ENCODE measurements around the gene PSAP. TPM values are rescaled to one million over a fixed set of nuclear protein-coding genes. Genes with fewer than 3 reads are reported as not detected.
A peak's percentile ranks its signal among the peaks of the same experiment; 100 is the strongest.

PSAP gene
- total RNA-seq, 4 donors from 2014 or later = 757 to 1,009 (median 906) TPM

DNA sequence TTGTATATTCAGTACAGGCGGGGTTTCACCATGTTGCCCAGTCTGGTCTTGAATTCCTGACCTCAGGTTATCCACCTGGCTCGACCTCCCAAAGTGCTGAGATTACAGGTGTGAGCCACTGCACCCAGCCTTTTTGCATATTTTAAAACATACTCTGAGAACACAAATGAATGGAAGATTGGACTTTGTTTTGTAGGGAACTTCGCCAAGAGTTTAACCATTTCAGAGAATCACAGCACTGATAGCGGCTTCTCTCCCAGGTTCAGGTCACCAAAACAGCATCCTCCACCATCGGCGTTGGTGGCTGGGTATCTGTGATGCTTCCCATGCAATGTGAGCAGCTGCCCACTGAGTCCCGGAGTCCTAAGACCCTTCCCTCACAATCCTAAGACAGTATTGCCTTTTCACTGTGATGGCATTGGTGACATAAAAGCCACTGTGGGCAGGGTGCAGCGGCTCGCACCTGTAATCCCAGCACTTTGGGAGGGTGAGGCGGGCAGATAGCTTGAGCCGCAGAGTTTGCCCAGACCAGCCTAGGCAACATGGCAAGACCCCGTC is 42.3 kb upstream of the PSAP start:
- DNase-seq (ENCODE audit: low spot score in 2 of 2) = no peak
- no peaks in the 10 kb centered on the region for H3K36me3 ChIP-seq
- 80 to 90% methylated on average over 11 to 12 of the region's 12 CpGs for WGBS, 2 donors
- no peak for TF ChIP-seq POLR2A (IDR thresholded peaks at IDR 0.05)
- TF ChIP-seq, protein P1, sequence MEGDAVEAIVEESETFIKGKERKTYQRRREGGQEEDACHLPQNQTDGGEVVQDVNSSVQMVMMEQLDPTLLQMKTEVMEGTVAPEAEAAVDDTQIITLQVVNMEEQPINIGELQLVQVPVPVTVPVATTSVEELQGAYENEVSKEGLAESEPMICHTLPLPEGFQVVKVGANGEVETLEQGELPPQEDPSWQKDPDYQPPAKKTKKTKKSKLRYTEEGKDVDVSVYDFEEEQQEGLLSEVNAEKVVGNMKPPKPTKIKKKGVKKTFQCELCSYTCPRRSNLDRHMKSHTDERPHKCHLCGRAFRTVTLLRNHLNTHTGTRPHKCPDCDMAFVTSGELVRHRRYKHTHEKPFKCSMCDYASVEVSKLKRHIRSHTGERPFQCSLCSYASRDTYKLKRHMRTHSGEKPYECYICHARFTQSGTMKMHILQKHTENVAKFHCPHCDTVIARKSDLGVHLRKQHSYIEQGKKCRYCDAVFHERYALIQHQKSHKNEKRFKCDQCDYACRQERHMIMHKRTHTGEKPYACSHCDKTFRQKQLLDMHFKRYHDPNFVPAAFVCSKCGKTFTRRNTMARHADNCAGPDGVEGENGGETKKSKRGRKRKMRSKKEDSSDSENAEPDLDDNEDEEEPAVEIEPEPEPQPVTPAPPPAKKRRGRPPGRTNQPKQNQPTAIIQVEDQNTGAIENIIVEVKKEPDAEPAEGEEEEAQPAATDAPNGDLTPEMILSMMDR (IDR thresholded peaks at IDR 0.05) = no peak
- no peak for TF ChIP-seq EP300 (IDR thresholded peaks at IDR 0.05)
- no peaks in the 10 kb centered on the region for H3K27me3 ChIP-seq
- peaks cover 0 to 4% (median 0%) of the 10 kb centered on the region in 4 donors for H3K9me3 ChIP-seq
- H3K4me1 ChIP-seq = peaks cover 0 to 32% (median 12%) of the 10 kb centered on the region in 4 donors
- H3K4me3 ChIP-seq = no peak overlapping the region
- H3K27ac ChIP-seq = no peak overlapping the region

DNA sequence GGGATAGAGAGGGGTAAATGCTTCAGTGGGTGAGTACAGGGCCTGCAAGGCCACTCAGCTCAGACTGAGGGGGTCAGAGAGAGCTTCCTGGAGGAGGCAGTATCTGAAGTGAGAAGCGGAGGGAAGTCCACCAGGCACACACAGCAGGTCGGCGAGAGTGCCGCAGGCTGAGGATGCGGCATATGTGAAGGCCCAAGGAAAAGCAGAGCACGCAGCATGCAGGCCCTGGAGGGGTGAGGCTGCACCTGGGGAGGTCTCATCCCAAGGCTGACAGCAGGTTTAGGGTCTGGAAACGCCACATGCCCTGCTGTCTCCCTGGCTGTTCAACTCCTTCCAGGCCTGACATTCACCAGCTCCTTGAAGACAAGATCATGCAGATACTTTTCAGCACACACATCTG is 40.4 kb upstream of the PSAP start:
- Histone ChIP-seq H3K27ac (peak overlapping the region in 2 of 4 donors; percentile 93), H3K36me3 (no peaks in the 10 kb centered on the region), H3K4me1 (peaks cover 0 to 39% (median 16%) of the 10 kb centered on the region in 4 donors), H3K4me3 (no peak overlapping the region), H3K9me3 (no peaks in the 10 kb centered on the region), H3K27me3 (no peaks in the 10 kb centered on the region)
- DNase-seq (ENCODE audit: low spot score in 2 of 2) = no peak
- 76 to 96% methylated on average over 7 of the region's 7 CpGs for WGBS, 2 donors
- TF ChIP-seq EP300 (IDR thresholded peaks at IDR 0.05) = no peak
- no peak for TF ChIP-seq POLR2A (IDR thresholded peaks at IDR 0.05)
- TF ChIP-seq, protein P1 (IDR thresholded peaks at IDR 0.05) = no peak

DNA sequence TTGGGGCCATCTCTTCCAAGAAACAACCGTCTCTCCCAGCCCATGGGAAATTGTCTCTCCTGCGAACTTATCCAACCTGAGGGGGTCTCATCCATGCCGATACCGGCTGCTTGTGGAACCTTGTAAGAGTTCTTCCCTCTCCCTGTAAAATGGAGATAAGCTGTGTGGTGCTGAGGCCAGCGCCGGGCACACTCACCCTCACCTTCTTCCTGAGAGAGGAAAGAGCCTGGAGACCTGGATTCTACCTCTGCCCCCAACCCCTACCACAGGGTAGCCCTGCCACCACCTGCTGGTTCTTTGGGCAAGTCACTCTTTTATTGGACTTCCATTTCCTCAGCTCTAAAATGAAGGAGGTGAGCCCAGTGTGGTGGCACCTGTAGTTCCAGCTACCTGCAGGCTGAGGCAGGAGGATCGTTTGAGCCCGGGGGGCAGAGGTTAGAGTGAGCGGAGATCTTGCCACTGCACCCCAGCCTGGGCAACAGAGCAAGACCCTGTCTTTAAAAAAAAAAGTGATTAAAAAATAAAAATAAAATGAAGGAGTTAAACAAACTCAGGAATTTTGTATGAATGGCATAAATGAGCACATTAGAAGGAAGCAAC is 38.4 kb upstream of the PSAP start:
- 38 to 45% methylated on average over 9 of the region's 9 CpGs for WGBS, 2 donors

DNA sequence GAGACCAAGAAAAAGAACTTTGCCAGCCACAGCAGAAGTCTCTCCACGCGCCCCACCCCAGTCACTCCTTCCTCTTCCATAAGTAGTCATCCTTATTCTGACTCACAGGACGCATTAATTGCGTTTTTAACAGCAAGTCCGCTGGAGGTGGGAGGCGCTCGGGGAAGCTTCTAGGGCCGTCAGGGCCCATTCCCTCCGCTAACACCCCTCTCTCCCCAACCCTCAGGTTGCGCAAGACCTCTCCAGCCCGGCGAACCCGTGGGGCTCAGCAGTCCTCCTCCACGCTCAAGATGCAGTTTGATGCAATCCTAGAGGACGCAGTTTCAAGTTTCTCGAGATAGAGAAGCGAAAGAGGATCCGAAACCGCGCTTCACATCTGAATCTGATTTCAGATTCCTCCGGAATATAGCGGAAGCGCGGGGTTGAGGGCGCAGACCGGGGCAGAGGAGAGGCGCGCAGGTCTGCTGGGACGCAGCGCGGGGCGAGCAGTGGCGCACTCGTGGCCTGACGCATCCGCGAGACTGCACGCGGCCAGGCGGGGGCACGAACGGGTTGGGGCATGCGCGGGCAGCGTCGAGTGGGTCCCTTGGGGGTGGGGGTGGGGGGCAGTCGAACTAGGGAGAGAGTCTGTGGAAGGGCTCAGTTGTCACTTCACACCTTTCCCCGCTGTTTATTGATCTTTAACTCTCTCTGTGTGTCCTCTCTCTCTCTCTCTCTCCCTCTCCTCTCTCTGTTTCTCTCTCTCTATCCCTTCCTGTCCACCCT is 37.8 kb upstream of the PSAP start:
- 0% methylated on average over 30 to 43 of the region's 48 CpGs for WGBS, 2 donors
- H3K27me3 ChIP-seq = no peaks in the 10 kb centered on the region
- DNase-seq (ENCODE audit: low spot score in 2 of 2) = peak; percentile 66 to 87
- H3K4me3 ChIP-seq = peak overlapping the region; percentile 40 to 66 (median 54)
- H3K9me3 ChIP-seq = no peaks in the 10 kb centered on the region
- H3K4me1 ChIP-seq = peaks cover 0 to 35% (median 16%) of the 10 kb centered on the region in 4 donors
- peak overlapping the region; percentile 68 to 93 (median 82) for H3K27ac ChIP-seq
- H3K36me3 ChIP-seq = no peaks in the 10 kb centered on the region
- peak; percentile 93 to 96 for TF ChIP-seq EP300 (IDR thresholded peaks at IDR 0.05)
- TF ChIP-seq, protein P1 (IDR thresholded peaks at IDR 0.05) = peak in 2 of 5 experiments; percentile 31 to 37
- TF ChIP-seq POLR2A (IDR thresholded peaks at IDR 0.05) = peak; percentile 40 to 70

More for the DNA sequence above, 38.4 kb upstream of the PSAP start:
- Histone ChIP-seq H3K4me3 (peak overlapping the region; percentile 40 to 66 (median 54)), H3K4me1 (peaks cover 0 to 35% (median 16%) of the 10 kb centered on the region in 4 donors), H3K27ac (peak overlapping the region; percentile 68 to 93 (median 82)), H3K36me3 (no peaks in the 10 kb centered on the region), H3K9me3 (no peaks in the 10 kb centered on the region), H3K27me3 (no peaks in the 10 kb centered on the region)
- DNase-seq (ENCODE audit: low spot score in 2 of 2) = no peak
- TF ChIP-seq POLR2A (IDR thresholded peaks at IDR 0.05) (no peak), EP300 (IDR thresholded peaks at IDR 0.05) (no peak)
- TF ChIP-seq, protein P1 (IDR thresholded peaks at IDR 0.05) = no peak

DNA sequence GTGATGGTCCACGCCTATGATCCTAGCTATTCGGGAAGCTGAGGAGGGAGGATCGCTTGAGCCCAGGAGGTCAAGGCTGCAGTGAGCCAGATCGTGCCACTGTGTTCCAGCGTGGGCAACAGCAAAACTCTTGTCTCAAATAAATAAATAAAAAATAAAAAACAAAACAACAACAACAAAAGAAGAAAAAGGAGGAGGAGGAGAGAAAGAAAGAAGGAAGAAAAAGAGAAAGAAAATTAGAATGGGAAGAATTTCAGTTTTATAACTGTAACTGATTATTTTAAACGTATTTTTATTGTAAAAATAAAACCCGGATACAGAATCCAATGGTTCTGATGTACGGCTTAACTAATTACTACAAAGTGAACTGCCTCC is 37.2 kb upstream of the PSAP start:
- no peaks in the 10 kb centered on the region for H3K36me3 ChIP-seq
- H3K4me3 ChIP-seq = peak overlapping the region; percentile 40 to 66 (median 54)
- 36 to 38% methylated on average over 8 of the region's 8 CpGs for WGBS, 2 donors
- DNase-seq (ENCODE audit: low spot score in 2 of 2) = no peak
- H3K4me1 ChIP-seq = peaks cover 0 to 35% (median 16%) of the 10 kb centered on the region in 4 donors
- H3K27ac ChIP-seq = peak overlapping the region; percentile 68 to 93 (median 82)
- TF ChIP-seq, protein P1 (IDR thresholded peaks at IDR 0.05) = no peak
- TF ChIP-seq EP300 (IDR thresholded peaks at IDR 0.05) (no peak), POLR2A (IDR thresholded peaks at IDR 0.05) (no peak)
- no peaks in the 10 kb centered on the region for H3K9me3 ChIP-seq
- H3K27me3 ChIP-seq = no peaks in the 10 kb centered on the region

Data from tibial nerve (tissue), 4 donors.